Islet of Langerhans (tissue), 1 donor: ENCODE results near the gene PLXNA2.

Experiments
- FAIRE-seq: peaks from one replicate; lab custom pipeline; 2011; peaks lifted over from hg19 to GRCh38; lab: Jason Lieb, UNC

The PLXNA2 gene

GRCh38 chr1:208039536-208040332 is 204.4 kb downstream of the PLXNA2 start:
- no peak for FAIRE-seq

GRCh38 chr1:208038303-208038702 is 205.9 kb downstream of the PLXNA2 start:
- FAIRE-seq = no peak

- FAIRE-seq = no peak
Measured at GRCh38 chr1:208036918-208037766, 207.0 kb downstream of the PLXNA2 start.

GRCh38 chr1:208036106-208036808 is 207.9 kb downstream of the PLXNA2 start:
- no peak for FAIRE-seq

- no peak for FAIRE-seq
Measured at GRCh38 chr1:208034135-208034534, 210.0 kb downstream of the PLXNA2 start.

- no peak for FAIRE-seq
Measured at GRCh38 chr1:208033236-208033635, 210.9 kb downstream of the PLXNA2 start.

- no peak for FAIRE-seq
Measured at GRCh38 chr1:208031932-208032320, 212.3 kb downstream of the PLXNA2 start.

GRCh38 chr1:208031316-208031931 is 212.8 kb downstream of the PLXNA2 start:
- no peak for FAIRE-seq

- no peak for FAIRE-seq
Measured at GRCh38 chr1:208030288-208031091, 213.7 kb downstream of the PLXNA2 start.

GRCh38 chr1:208029381-208030287 is 214.6 kb downstream of the PLXNA2 start:
- no peak for FAIRE-seq

GRCh38 chr1:208028526-208028925 is 215.7 kb downstream of the PLXNA2 start:
- no peak for FAIRE-seq

- no peak for FAIRE-seq
Measured at GRCh38 chr1:208027861-208028260, 216.3 kb downstream of the PLXNA2 start.

GRCh38 chr1:208026880-208027438 is 217.2 kb downstream of the PLXNA2 start:
- FAIRE-seq = no peak

GRCh38 chr1:208025031-208025430 is 219.2 kb downstream of the PLXNA2 start:
- FAIRE-seq = no peak

- FAIRE-seq = no peak
Measured at GRCh38 chr1:208024406-208024805, 219.8 kb downstream of the PLXNA2 start.

GRCh38 chr1:208019257-208019656 is 224.9 kb downstream of the PLXNA2 start:
- no peak for FAIRE-seq

- no peak for FAIRE-seq
Measured at GRCh38 chr1:208015255-208015654, 228.9 kb downstream of the PLXNA2 start.

GRCh38 chr1:208013210-208013609 is 231.0 kb downstream of the PLXNA2 start:
- FAIRE-seq = no peak

- FAIRE-seq = no peak
Measured at GRCh38 chr1:208012721-208013120, 231.5 kb downstream of the PLXNA2 start.

- FAIRE-seq = no peak
Measured at GRCh38 chr1:208010487-208011071, 233.6 kb downstream of the PLXNA2 start.
